ENCODE results near the gene PEAK1.
"Not testable (repeated sequence)": the region's sequence is repeated elsewhere in the genome, so short reads cannot be mapped to it uniquely, and the experiment has no call there.

Gene PEAK1

GRCh38 chr15:77179541-77179998 lies 240.3 kb downstream of the PEAK1 start:
- Histone ChIP-seq H3K18ac (ENCODE audit: low read depth in 1 of 2, low read length in 2 of 2) (no peak overlapping the region), H3K79me1 (replicated peaks; ENCODE audit: low read length, poor library complexity, severe bottlenecking) (peaks cover 3% of the 10 kb centered on the region), H2AK5ac (ENCODE audit: low read length, severe bottlenecking) (no peak overlapping the region), H3K9ac (ENCODE audit: low read length) (no peak overlapping the region), H2BK15ac (ENCODE audit: low read depth, poor library complexity, severe bottlenecking) (no peak overlapping the region), H2BK5ac (ENCODE audit: low read depth, low read length, poor library complexity, severe bottlenecking) (no peak overlapping the region), H3K4me2 (ENCODE audit: low read length, poor library complexity, severe bottlenecking) (no peak overlapping the region), H2AFZ (ENCODE audit: low read depth, low read length) (no peak overlapping the region), H2BK120ac (ENCODE audit: low read depth, low read length) (no peak overlapping the region), H2BK12ac (ENCODE audit: low read length in 2 of 2) (no peak overlapping the region), H3K4me1 (ENCODE audit: control insufficient read depth, insufficient read depth, low read depth, low read length) (no peaks in the 10 kb centered on the region), H3K27ac (ENCODE audit: low read length, poor library complexity, severe bottlenecking) (no peak overlapping the region), H3K4me3 (ENCODE audit: insufficient read depth in 1 of 2, low read depth in 1 of 2, low read length in 2 of 2) (no peak overlapping the region), H4K91ac (ENCODE audit: low read length) (no peak overlapping the region), H4K8ac (ENCODE audit: low read length) (no peak overlapping the region), H3K14ac (ENCODE audit: low read length in 2 of 2) (no peak overlapping the region), H3K4ac (ENCODE audit: low read depth in 1 of 2, low read length in 2 of 2) (no peak overlapping the region), H3K36me3 (ENCODE audit: control insufficient read depth in 1 of 2, insufficient read depth in 2 of 2, low read depth in 1 of 2, low read length in 2 of 2) (peaks cover 8 to 53% of the 10 kb centered on the region in 2 experiments), H3K23ac (ENCODE audit: low read length in 2 of 2) (no peak overlapping the region), H3K9me3 (ENCODE audit: control insufficient read depth, low read length) (no peaks in the 10 kb centered on the region), H3K27me3 (ENCODE audit: control insufficient read depth in 1 of 2, insufficient read depth in 1 of 2, low read length in 2 of 2) (no peaks in the 10 kb centered on the region)
- DNase-seq, result peak; percentile 54

GRCh38 chr15:77178411-77178810 lies 241.5 kb downstream of the PEAK1 start:
- no peak overlapping the region for H2BK12ac ChIP-seq (ENCODE audit: low read length in 2 of 2)
- no peak overlapping the region for H3K4me2 ChIP-seq (ENCODE audit: low read length, poor library complexity, severe bottlenecking)
- no peak overlapping the region for H2BK120ac ChIP-seq (ENCODE audit: low read depth, low read length)
- no peaks in the 10 kb centered on the region for H3K9me3 ChIP-seq (ENCODE audit: control insufficient read depth, low read length)
- H2BK5ac ChIP-seq (ENCODE audit: low read depth, low read length, poor library complexity, severe bottlenecking), result no peak overlapping the region
- H2AK5ac ChIP-seq (ENCODE audit: low read length, severe bottlenecking), result no peak overlapping the region
- H3K36me3 ChIP-seq (ENCODE audit: control insufficient read depth in 1 of 2, insufficient read depth in 2 of 2, low read depth in 1 of 2, low read length in 2 of 2), result peaks cover 8 to 53% of the 10 kb centered on the region in 2 experiments
- H3K4me3 ChIP-seq (ENCODE audit: insufficient read depth in 1 of 2, low read depth in 1 of 2, low read length in 2 of 2), result no peak overlapping the region
- H4K91ac ChIP-seq (ENCODE audit: low read length), result no peak overlapping the region
- peaks cover 4% of the 10 kb centered on the region for H3K79me1 ChIP-seq (replicated peaks; ENCODE audit: low read length, poor library complexity, severe bottlenecking)
- DNase-seq, result no peak
- H3K18ac ChIP-seq (ENCODE audit: low read depth in 1 of 2, low read length in 2 of 2), result no peak overlapping the region
- H2BK15ac ChIP-seq (ENCODE audit: low read depth, poor library complexity, severe bottlenecking), result no peak overlapping the region
- H3K4me1 ChIP-seq (ENCODE audit: control insufficient read depth, insufficient read depth, low read depth, low read length), result no peaks in the 10 kb centered on the region
- no peak overlapping the region for H3K23ac ChIP-seq (ENCODE audit: low read length in 2 of 2)
- H3K9ac ChIP-seq (ENCODE audit: low read length), result no peak overlapping the region
- H3K14ac ChIP-seq (ENCODE audit: low read length in 2 of 2), result no peak overlapping the region
- H3K4ac ChIP-seq (ENCODE audit: low read depth in 1 of 2, low read length in 2 of 2), result no peak overlapping the region
- no peak overlapping the region for H4K8ac ChIP-seq (ENCODE audit: low read length)
- H3K27ac ChIP-seq (ENCODE audit: low read length, poor library complexity, severe bottlenecking), result no peak overlapping the region
- H3K27me3 ChIP-seq (ENCODE audit: control insufficient read depth in 1 of 2, insufficient read depth in 1 of 2, low read length in 2 of 2), result no peaks in the 10 kb centered on the region
- H2AFZ ChIP-seq (ENCODE audit: low read depth, low read length), result no peak overlapping the region

GRCh38 chr15:77176148-77176547 lies 243.8 kb downstream of the PEAK1 start:
- not testable (repeated sequence) for DNase-seq; H3K27me3 ChIP-seq (ENCODE audit: control insufficient read depth in 1 of 2, insufficient read depth in 1 of 2, low read length in 2 of 2); H2BK5ac ChIP-seq (ENCODE audit: low read depth, low read length, poor library complexity, severe bottlenecking); H3K4me1 ChIP-seq (ENCODE audit: control insufficient read depth, insufficient read depth, low read depth, low read length); H3K4ac ChIP-seq (ENCODE audit: low read depth in 1 of 2, low read length in 2 of 2); H2AK5ac ChIP-seq (ENCODE audit: low read length, severe bottlenecking); H2BK12ac ChIP-seq (ENCODE audit: low read length in 2 of 2); H2BK120ac ChIP-seq (ENCODE audit: low read depth, low read length); H4K8ac ChIP-seq (ENCODE audit: low read length); H3K23ac ChIP-seq (ENCODE audit: low read length in 2 of 2); H3K4me3 ChIP-seq (ENCODE audit: insufficient read depth in 1 of 2, low read depth in 1 of 2, low read length in 2 of 2); H3K14ac ChIP-seq (ENCODE audit: low read length in 2 of 2); H3K9ac ChIP-seq (ENCODE audit: low read length); H4K91ac ChIP-seq (ENCODE audit: low read length); H2AFZ ChIP-seq (ENCODE audit: low read depth, low read length); H3K79me1 ChIP-seq (replicated peaks; ENCODE audit: low read length, poor library complexity, severe bottlenecking); H2BK15ac ChIP-seq (ENCODE audit: low read depth, poor library complexity, severe bottlenecking); H3K27ac ChIP-seq (ENCODE audit: low read length, poor library complexity, severe bottlenecking); H3K18ac ChIP-seq (ENCODE audit: low read depth in 1 of 2, low read length in 2 of 2); H3K9me3 ChIP-seq (ENCODE audit: control insufficient read depth, low read length); H3K4me2 ChIP-seq (ENCODE audit: low read length, poor library complexity, severe bottlenecking)
- no CpG with 5 or more reads among the region's 1 CpG for WGBS
- peaks cover 8 to 45% of the 10 kb centered on the region in 2 experiments for H3K36me3 ChIP-seq (ENCODE audit: control insufficient read depth in 1 of 2, insufficient read depth in 2 of 2, low read depth in 1 of 2, low read length in 2 of 2)

GRCh38 chr15:77173487-77173886 lies 246.4 kb downstream of the PEAK1 start:
- no peak overlapping the region for H3K4me3 ChIP-seq (ENCODE audit: insufficient read depth in 1 of 2, low read depth in 1 of 2, low read length in 2 of 2)
- no peaks in the 10 kb centered on the region for H3K9me3 ChIP-seq (ENCODE audit: control insufficient read depth, low read length)

More at GRCh38 chr15:77173487-77173886, 246.4 kb downstream of the PEAK1 start:
- Histone ChIP-seq H3K14ac (ENCODE audit: low read length in 2 of 2) (no peak overlapping the region), H3K23ac (ENCODE audit: low read length in 2 of 2) (no peak overlapping the region), H3K79me1 (replicated peaks; ENCODE audit: low read length, poor library complexity, severe bottlenecking) (peaks cover 3% of the 10 kb centered on the region), H2AK5ac (ENCODE audit: low read length, severe bottlenecking) (no peak overlapping the region), H3K4me1 (ENCODE audit: control insufficient read depth, insufficient read depth, low read depth, low read length) (no peaks in the 10 kb centered on the region), H2BK15ac (ENCODE audit: low read depth, poor library complexity, severe bottlenecking) (no peak overlapping the region), H4K91ac (ENCODE audit: low read length) (no peak overlapping the region), H2AFZ (ENCODE audit: low read depth, low read length) (no peak overlapping the region), H3K4me2 (ENCODE audit: low read length, poor library complexity, severe bottlenecking) (no peak overlapping the region), H3K18ac (ENCODE audit: low read depth in 1 of 2, low read length in 2 of 2) (no peak overlapping the region), H4K8ac (ENCODE audit: low read length) (no peak overlapping the region), H3K4ac (ENCODE audit: low read depth in 1 of 2, low read length in 2 of 2) (no peak overlapping the region), H3K27ac (ENCODE audit: low read length, poor library complexity, severe bottlenecking) (no peak overlapping the region), H2BK120ac (ENCODE audit: low read depth, low read length) (no peak overlapping the region), H2BK5ac (ENCODE audit: low read depth, low read length, poor library complexity, severe bottlenecking) (no peak overlapping the region), H3K27me3 (ENCODE audit: control insufficient read depth in 1 of 2, insufficient read depth in 1 of 2, low read length in 2 of 2) (no peaks in the 10 kb centered on the region), H2BK12ac (ENCODE audit: low read length in 2 of 2) (no peak overlapping the region), H3K36me3 (ENCODE audit: control insufficient read depth in 1 of 2, insufficient read depth in 2 of 2, low read depth in 1 of 2, low read length in 2 of 2) (peaks cover 0 to 26% of the 10 kb centered on the region in 2 experiments), H3K9ac (ENCODE audit: low read length) (no peak overlapping the region)
- 98% methylated on average over 1 of the region's 1 CpG for WGBS
- DNase-seq, result no peak

Data from mesenchymal stem cell (in vitro differentiated cells and primary cell).